Activated T-cell treated with anti-CD3 and anti-CD28 coated beads, Interleukin-2, amount 50 U/mL, for 72 hours (primary cell): ENCODE data around the gene CCR1. TPM values are rescaled to one million over a fixed set of nuclear protein-coding genes. Genes with fewer than 3 reads are reported as not detected.

Source experiments
- total RNA-seq, 2 donors: library from RNA; stranded (reverse); gene quantifications; one replicate each; pipeline ENCODE4 v1.2.3, GENCODE V29; 2022

Gene CCR1
- total RNA-seq, 2 donors from 2014 or later = 0.17 to 0.51 TPM

Other genes starting within 250 kb of the CCR1 start
- gene FYCO1, start 212.5 kb downstream of the CCR1 start, total RNA-seq = 10 to 100 TPM; 17.6 to 25.1 TPM
- gene XCR1, start 180.8 kb downstream of the CCR1 start, total RNA-seq = not detected
- gene CCR3, start 34.1 kb upstream of the CCR1 start, total RNA-seq = not detected
- gene CCR2, start 145.8 kb upstream of the CCR1 start, total RNA-seq = under 1 TPM in 1 of 2 donors, not detected in 1; 0.46 TPM
- 1 to 10 TPM in 1 of 2 donors, under 1 TPM in 1; 0.29 to 1.4 TPM for gene CCR5, start 162.6 kb upstream of the CCR1 start, total RNA-seq
- gene CCRL2, start 198.9 kb upstream of the CCR1 start, total RNA-seq = 1 to 10 TPM; 2.5 to 3.2 TPM